Measurements from ENCODE around the gene C11orf68. TPM values are rescaled to one million over a fixed set of nuclear protein-coding genes. Genes with fewer than 3 reads are reported as not detected.

The C11orf68 gene
- total RNA-seq, 4 donors from 2014 or later: 17.7 to 27.1 (median 20.9) TPM

DNA sequence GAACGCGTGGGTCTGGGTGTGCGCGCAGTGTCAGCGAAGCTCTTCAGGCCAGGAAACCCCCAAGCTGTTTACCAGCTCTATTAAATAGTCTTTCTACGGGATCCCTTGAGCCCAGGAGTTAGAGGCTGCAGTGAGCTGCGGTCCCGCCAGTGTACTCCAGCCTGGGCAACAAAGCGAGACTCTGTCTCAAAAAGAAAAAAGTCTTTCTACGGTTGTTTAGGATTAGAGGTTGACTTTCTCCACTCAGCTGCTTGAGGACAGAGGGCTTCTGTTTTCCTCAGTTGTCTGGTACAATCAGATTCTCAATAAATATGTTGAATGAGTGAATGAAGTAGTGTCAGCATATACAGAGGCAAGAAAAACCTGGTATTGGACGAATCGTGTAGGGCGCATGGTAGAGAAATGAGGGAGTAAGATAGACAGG, 43.3 kb upstream of the C11orf68 start:
- no peaks in the 10 kb centered on the region for H3K27me3 ChIP-seq
- WGBS, 2 donors: 5 to 7% methylated on average over 12 to 13 of the region's 13 CpGs
- H3K4me3 ChIP-seq (replicated peaks in 1 of 3): peak overlapping the region; percentile 93 to 96 (median 95)
- intact Hi-C loops (cut with DNase I): loop anchor here (5.0 kb wide), 1 partner anchor 45 kb away; the partner anchor contains the start of genes C11orf68 and DRAP1
- peaks cover 24 to 40% of the 10 kb centered on the region in 2 donors for H3K4me1 ChIP-seq
- H3K27ac ChIP-seq: peak overlapping the region in 2 of 3 donors; percentile 77 to 88
- H3K9me3 ChIP-seq: no peaks in the 10 kb centered on the region
- H3K36me3 ChIP-seq: peaks cover 29 to 31% of the 10 kb centered on the region in 2 donors
- no peak for DNase-seq
- TF ChIP-seq, protein P1, sequence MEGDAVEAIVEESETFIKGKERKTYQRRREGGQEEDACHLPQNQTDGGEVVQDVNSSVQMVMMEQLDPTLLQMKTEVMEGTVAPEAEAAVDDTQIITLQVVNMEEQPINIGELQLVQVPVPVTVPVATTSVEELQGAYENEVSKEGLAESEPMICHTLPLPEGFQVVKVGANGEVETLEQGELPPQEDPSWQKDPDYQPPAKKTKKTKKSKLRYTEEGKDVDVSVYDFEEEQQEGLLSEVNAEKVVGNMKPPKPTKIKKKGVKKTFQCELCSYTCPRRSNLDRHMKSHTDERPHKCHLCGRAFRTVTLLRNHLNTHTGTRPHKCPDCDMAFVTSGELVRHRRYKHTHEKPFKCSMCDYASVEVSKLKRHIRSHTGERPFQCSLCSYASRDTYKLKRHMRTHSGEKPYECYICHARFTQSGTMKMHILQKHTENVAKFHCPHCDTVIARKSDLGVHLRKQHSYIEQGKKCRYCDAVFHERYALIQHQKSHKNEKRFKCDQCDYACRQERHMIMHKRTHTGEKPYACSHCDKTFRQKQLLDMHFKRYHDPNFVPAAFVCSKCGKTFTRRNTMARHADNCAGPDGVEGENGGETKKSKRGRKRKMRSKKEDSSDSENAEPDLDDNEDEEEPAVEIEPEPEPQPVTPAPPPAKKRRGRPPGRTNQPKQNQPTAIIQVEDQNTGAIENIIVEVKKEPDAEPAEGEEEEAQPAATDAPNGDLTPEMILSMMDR (IDR thresholded peaks at IDR 0.05): no peak
- TF ChIP-seq POLR2A (IDR thresholded peaks at IDR 0.05): no peak

DNA sequence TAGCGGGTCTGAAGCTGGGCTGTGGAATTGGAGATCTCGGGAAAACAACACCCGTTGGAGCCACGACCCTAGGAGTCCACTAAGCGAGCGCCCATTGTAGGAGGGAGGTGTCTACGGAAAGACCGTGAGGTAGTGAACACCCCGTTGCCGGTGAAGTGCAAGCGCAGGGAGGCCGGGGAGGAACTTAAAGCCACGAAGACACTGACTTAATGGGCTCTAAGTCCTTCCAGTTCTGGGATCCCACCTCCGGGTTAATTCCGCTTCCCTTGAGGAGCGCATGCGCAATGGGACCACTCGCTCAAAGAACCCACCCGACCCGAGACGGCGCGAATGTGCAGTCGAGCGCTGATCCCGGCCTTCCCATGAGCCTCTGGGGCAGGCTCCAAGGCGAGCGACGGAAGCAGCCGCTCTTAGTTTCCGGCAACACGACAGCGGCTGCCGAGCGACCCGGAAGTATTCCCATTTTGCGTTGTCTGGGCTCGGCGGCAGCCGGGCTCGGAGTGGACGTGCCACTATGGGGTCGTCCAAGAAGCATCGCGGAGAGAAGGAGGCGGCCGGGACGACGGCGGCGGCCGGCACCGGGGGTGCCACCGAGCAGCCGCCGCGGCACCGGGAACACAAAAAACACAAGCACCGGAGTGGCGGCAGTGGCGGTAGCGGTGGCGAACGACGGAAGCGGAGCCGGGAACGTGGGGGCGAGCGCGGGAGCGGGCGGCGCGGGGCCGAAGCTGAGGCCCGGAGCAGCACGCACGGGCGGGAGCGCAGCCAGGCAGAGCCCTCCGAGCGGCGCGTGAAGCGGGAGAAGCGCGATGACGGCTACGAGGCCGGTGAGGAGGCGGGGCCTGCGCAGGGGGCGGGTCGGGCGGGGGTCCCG, 42.6 kb upstream of the C11orf68 start, which contains the start of gene SART1:
Gene SART1, plus strand, starts transcription at position 468 of the 874 bp plus-strand sequence. Its CDS starts 47 bp downstream, at position 515.
- H3K9me3 ChIP-seq: no peaks in the 10 kb centered on the region
- DNase-seq: peak; percentile 98
- 1% methylated on average over 22 to 87 of the region's 97 CpGs for WGBS, 2 donors
- peak within 1 kb of the TSS; percentile 54 to 88 (median 77) for H3K27ac ChIP-seq
- peak in 1 of 2 donors; percentile 77 for TF ChIP-seq POLR2A (IDR thresholded peaks at IDR 0.05)
- TF ChIP-seq, protein P1 (IDR thresholded peaks at IDR 0.05): peak in 1 of 6 experiments; percentile 38
- H3K36me3 ChIP-seq: peaks cover 23 to 24% of the 10 kb centered on the region in 2 donors
- peak within 1 kb of the TSS; percentile 93 to 96 (median 95) for H3K4me3 ChIP-seq (replicated peaks in 1 of 3)
- intact Hi-C loops (cut with DNase I): loop anchor here (5.0 kb wide), 1 partner anchor 44 kb away; the partner anchor contains the start of genes C11orf68 and DRAP1
- peaks cover 24 to 46% of the 10 kb centered on the region in 2 donors for H3K4me1 ChIP-seq
- H3K27me3 ChIP-seq: no peaks in the 10 kb centered on the region

DNA sequence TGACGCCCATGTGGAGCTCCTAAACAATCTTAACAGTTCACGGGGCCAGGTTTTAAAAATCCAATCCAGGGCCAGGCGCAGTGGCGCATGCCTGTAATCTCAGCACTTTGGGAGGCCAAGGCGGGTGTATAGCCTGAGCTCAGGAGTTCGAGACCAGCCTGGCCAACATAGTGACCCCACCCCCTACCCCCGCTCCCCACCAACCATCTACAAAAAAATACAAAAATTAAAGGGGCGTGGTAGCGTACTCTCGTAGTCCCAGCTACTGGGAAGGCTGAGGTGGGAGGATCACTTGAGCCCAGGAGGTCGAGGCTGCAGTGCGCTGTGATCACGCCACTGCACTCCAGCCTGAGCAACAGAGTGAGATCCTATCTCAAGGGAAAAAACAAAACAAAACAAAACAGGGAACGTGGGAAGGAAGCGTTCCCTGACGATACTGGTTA, 42.0 kb upstream of the C11orf68 start:
- TF ChIP-seq, protein P1 (IDR thresholded peaks at IDR 0.05): no peak
- no peak for TF ChIP-seq POLR2A (IDR thresholded peaks at IDR 0.05)
- Histone ChIP-seq H3K27me3 (no peaks in the 10 kb centered on the region), H3K36me3 (peaks cover 16 to 18% of the 10 kb centered on the region in 2 donors), H3K9me3 (no peaks in the 10 kb centered on the region), H3K27ac (peak overlapping the region; percentile 54 to 88 (median 77)), H3K4me1 (peaks cover 24 to 46% of the 10 kb centered on the region in 2 donors), H3K4me3 (replicated peaks in 1 of 3) (peak overlapping the region in 2 of 3 donors; percentile 93 to 96)
- 52 to 56% methylated on average over 15 to 16 of the region's 16 CpGs for WGBS, 2 donors
- intact Hi-C loops (cut with DNase I): loop anchor here (5.0 kb wide), 1 partner anchor 44 kb away; the partner anchor contains the start of genes C11orf68 and DRAP1
- no peak for DNase-seq

DNA sequence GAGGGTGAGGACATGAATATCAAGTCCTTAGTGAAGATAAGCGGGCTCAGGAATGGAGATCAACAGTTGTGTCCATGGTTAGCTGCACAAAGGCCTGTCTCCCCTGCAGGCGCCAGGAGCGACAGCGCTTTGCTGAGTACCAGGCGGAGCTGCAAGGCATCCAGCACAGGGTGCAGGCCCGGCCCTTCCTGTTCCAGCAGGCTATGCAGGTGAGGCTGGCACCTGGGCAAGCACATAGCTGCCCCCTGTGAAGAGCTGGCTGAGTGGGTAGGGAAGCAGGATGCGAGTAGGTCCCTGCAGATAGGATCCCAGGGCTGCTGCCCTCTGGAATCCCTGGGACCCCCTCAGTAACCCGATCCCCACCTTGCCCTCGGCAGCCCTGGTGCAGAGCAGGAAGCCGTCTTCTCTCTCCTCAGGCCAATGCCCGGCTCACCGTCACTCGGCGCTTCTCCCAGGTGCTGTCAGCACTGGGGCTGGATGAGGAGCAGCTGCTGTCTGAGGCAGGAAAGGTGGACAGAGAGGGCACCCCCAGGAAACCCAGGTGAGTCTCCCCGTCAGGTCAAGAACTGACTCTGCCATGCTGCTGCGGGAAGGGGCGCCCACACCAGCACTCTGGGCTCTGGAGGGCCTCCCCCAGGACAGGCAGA, 40.0 kb upstream of the C11orf68 start:
- intact Hi-C loops (cut with DNase I): loop anchor here (5.0 kb wide), 1 partner anchor 48 kb away; no protein-coding TSS in a partner anchor
- WGBS, 2 donors: 75 to 78% methylated on average over 4 to 15 of the region's 17 CpGs

More for the DNA sequence above, 40.0 kb upstream of the C11orf68 start:
- Histone ChIP-seq H3K4me1 (peaks cover 24 to 46% of the 10 kb centered on the region in 2 donors), H3K36me3 (no peaks in the 10 kb centered on the region), H3K27ac (peak overlapping the region in 1 of 3 donors; percentile 34), H3K27me3 (no peaks in the 10 kb centered on the region), H3K4me3 (replicated peaks in 1 of 3) (no peak overlapping the region), H3K9me3 (no peaks in the 10 kb centered on the region)
- TF ChIP-seq POLR2A (IDR thresholded peaks at IDR 0.05): no peak
- TF ChIP-seq, protein P1 (IDR thresholded peaks at IDR 0.05): no peak
- DNase-seq: peak; percentile 35 to 51

Measured in thyroid gland (tissue), 4 donors.